ENCODE results near the gene TRPM3.

- TF ChIP-seq EZH2 (IDR thresholded peaks at IDR 0.05): no peak
- TF ChIP-seq POLR2AphosphoS5 (IDR thresholded peaks at IDR 0.05; ENCODE audit: borderline replicate concordance, low read depth, low read length): no peak
- no peak for TF ChIP-seq FOXP2 (optimal IDR thresholded peaks at IDR 0.05; ENCODE audit: control extremely low read depth, extremely low read length, insufficient read depth)
These were observed 180.2 kb downstream of the TRPM3 start for GRCh38 chr9:70941191-70941590.
